CD1c-positive myeloid dendritic cell (primary cell): ENCODE measurements around the gene VAV3.
"Not testable (repeated sequence)": the region's sequence is repeated elsewhere in the genome, so short reads cannot be mapped to it uniquely, and the experiment has no call there.

Experiments used
- DNase-seq: peaks from one replicate; pipeline ENCODE4 v3.0.0-alpha.2; 2016; ENCODE audit errors: extremely low spot score

The VAV3 gene

DNA sequence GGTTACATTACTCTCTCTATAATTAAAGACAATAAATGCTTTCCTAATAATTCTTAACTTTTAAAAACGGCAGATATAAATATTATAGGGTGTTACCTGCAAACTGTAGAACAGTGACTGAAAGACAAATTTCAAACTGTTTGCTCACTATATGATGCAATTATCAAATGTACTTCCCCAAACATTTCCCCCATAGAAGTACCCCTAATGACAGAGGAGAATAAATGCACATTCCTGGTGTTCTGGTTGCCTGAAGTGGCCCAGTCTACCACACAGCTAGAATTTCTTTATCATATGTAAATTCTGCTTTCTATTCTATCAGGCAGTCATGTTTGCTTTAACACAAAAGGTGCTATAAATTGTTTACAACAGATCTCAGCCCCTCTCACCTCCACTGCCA, 70.4 kb downstream of the VAV3 start:
- DNase-seq, result no peak

DNA sequence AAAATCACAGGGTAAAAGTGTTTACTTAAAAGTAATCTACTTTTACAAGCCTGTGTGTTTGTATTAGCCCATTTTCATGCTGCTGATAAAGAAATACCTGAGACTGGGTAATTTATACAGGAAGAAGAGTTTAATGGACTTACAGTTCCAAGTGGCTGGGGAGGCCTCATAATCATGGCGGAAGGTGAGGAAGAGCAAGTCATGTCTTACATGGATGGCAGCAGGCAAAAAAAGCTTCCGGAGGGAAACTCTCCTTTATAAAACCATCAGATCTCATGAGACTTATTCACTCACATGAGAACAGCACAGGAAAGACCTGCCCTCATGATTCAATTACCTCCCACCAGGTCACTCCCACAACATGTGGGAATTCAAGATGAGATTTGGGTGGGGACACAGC, 71.6 kb downstream of the VAV3 start:
- DNase-seq, result not testable (repeated sequence)

DNA sequence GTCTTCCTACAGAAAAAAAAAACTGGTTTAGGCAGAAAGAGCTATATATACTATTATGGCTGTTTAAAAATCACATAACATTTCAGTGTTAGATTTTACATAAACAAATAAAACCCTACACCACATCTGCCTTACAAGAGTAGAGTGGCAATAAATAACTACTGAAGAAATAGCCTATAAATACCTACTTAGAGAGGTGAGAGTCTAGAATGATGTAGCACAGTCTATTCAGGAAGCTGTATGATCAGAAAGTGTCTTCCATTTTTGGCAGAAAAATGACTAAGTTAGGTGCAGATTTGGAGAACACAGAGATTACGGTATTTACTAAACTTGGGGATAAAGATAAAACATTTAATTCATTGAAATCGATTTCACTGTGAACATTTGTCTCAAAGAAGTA, 75.5 kb downstream of the VAV3 start:
- no peak for DNase-seq

DNA sequence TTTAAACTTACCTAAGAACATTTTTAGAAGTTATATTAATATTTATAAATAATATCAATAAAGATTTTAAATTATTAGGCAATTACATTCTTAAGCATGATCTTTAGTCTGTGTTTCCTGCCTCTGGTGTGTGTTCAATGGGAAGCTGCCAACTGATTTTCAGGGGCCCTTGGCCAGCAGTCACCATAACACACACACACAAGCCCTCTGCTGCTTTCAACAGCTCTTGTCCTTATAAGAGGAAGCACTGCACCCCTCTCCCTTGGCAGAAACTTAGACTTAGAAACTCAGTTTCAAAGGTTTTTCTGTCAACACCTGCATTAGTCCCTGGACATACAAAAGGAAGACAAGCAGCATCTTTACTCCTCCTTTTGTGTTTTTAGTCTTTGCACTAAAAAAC, 81.4 kb downstream of the VAV3 start:
- DNase-seq, result no peak

DNA sequence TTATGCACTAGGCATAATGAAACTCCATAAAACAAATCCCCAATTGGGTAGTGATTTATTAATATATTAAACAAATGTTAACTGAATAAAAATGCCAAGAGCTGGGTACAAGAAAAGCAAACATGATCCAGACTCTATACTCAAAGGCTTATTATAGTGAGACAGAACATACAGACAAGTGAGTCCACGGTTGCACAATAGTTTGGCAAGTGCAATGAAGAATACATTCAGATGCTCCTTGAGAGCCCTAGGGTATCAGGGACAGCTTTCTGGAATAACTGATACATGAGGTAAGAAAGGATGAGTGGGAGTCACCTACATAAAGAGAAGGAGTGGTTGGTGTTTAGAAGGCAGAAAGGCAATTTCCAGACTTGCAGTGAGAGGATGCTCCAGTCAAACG, 85.1 kb downstream of the VAV3 start:
- DNase-seq, result no peak

DNA sequence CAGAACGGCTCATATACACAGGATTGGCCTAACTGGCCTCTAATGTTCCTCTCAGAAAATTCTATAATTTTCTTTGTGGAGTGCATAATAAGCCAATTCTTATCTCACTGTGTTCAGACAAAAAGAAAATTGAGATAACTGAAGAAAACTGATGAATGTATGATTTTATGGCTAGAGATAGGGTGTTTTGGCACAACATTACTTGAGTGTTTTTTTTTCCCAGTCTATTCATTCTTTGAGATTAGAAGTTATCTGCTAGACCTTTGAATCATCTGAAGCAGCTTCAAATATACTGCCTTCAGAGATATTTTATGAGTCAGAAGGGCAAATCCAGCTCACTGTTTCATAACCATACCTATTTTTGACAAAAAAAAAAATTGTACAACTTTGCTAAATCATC, 85.6 kb downstream of the VAV3 start:
- DNase-seq, result no peak

DNA sequence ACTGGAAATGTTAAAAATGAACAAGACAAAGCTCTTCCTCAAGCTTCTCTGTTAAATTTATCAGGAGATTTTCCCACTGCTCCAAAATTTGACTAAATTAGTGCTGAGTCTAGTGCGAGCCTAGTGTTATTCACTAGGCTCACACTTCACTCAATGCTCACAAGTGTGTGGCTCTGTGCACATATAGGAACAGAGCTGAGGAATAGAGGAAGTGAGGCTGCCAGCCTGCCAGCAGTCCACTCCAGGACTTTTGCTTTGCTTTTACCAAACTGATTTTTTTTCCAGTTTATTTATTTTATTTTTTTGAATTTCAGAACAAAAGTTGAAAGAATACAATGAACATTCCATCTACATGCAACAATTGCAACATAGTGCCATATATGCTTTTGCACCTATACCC, 87.2 kb downstream of the VAV3 start:
- peak; percentile 61 for DNase-seq

DNA sequence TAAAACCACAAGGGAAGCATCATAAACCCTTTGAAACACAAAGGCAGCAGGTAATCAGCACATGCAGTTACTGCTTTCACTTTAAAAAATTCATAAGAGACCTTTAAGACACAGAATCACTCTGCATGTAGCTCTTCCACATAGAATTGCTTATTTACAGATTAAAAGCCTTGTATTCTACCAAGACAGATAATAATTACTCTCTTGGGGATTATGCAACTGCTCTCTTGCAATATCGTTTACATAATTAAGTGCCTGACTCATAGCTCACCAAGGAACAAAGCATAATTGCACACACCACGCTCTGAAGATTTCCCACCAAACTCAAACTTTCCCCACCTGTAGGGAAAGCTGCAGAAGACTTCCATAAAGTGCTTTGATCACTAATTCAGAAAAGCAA, 87.9 kb downstream of the VAV3 start:
- DNase-seq, result peak; percentile 72

DNA sequence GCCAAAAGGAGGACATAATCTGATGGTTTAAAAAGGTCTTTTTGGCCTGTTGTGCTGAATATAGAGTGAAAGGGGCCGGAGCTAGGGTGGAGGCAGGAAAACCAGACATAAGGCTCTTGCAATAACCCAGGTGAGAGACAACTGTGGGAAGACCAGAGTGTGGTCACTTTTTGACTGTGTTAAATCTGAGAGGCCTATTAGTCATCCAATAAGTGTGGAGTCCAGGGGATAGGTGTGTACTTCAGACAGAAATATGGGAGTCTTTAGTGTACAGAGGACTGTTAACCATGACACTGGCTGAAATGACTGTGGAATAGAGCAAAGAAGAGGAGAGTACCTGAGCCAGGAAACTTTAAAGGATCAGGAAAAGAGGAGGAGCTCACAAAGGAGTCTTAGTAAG, 89.3 kb downstream of the VAV3 start:
- no peak for DNase-seq

DNA sequence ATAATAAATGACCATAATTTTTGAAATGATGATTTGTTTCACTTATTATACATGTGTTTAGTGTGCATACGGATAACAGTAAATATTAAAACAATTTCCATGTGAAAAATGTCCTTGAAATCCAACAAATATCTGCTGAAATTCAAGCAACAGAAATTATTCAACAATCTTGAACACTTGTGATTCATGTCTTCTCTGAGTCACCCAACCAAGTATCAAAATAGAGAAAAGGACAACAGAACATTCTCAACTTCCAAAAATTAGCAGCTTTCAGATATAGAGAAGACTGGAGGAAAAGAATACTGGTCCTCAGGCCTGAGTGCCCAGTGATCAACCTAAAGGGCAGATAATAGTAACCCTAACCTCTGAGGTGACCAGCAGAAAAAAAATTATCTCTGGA, 90.8 kb downstream of the VAV3 start:
- no peak for DNase-seq

DNA sequence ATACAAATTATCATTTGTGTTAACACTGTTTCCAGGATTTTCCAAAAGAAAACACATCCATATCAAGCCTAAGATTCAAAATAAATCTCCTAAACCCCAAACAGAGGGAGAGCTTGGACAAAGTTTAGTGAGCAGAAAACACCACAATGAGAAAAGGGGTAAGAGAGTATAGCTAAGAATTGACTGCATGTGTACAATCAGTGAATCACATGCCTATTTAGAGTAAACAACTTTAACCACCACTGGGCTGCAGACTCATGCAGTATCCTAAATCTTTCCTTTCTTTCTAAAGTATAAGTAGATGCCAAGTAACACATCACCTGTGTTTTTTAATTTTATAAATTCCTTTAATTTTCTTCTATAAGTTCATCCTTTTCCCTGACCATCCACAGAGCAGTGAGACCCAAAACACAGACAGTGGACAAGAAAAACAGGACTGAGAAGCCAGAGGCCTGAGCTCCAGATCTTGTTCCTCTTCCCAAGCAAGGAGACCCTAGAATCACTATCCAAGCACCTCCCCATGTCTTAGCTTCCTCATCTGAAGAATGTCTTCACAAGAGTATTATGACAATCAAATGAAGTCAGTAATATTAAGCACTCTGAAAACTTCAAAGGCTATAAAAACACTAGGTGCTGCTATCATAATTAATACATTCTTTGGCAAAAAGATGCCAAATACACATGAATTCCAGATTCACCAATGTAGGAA, 93.1 kb downstream of the VAV3 start:
- peak; percentile 40 for DNase-seq

DNA sequence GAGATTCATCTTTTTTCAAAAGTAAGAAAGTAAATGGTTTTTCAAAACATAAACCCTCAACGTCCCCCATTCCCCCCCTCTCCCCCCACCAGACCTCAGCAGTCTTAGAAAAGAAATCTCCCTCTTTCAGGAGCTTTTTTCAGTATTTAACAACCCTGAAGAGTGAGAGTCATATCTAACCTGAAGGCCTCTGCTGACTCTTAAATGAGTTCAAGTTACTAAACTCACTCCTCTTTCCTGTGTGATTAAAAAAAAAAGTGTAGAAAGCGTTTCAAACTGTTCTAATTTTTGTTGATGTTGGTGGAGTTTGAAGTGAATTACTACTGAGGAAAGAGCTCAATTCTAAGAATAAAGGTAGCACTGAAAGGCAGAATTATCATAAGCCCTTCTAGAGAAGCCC, 93.7 kb downstream of the VAV3 start:
- no peak for DNase-seq

DNA sequence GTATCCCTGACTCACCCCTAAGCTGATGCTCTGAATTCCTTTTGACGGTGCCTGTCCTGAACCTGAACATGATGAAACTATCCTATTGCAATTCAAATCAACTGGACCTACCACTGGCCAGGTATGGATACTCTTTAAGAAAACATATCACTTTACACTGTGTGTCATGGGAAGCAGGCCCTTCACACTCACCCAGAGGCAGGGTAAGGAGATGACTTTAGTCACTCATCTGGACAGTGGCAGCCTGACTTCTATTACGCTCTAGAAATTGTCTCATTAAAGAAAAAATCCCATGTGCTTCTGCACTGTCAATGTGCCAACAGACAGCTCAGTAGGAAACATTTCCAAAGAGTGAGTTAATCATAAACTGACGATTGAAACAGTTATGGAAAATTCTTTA, 94.3 kb downstream of the VAV3 start:
- DNase-seq, result no peak

DNA sequence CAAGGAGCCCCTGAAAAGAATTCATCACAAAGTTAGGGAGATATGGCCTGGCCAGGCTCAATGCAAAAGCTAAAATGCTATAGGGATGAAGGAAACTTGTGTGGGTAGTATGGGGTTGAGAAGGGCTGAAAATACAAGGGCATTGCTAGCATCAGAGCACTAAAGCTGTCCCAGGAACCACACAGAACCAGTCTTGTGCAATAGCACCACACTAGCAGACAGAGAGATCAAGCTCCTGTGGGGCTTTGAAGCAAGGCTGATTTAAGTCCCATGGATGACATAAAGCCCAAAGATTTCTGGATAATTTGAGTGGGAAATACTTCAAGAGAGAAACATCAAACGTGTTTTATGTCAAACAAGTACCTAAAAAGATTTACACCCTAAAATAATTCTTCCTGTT, 97.1 kb downstream of the VAV3 start:
- DNase-seq, result no peak

DNA sequence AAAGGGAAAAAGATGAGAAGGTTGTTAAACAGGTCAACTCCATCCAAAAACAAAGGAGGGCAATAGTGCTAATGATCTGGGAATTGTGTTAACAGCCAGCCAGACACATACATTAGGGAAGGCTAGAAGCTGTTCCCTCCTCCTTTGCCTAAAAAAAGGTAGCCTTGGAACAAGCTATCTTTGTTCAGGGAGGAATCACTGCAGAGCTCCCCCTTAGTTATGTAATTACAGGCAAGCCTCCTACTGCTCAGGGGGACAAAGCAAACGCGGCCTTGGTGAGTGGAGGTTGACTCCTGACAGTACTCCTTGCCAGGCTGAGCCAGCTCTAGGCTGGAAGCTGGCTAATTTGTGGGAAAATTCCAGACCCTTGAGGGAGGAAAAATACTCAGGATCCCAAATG, 97.6 kb downstream of the VAV3 start:
- no peak for DNase-seq

DNA sequence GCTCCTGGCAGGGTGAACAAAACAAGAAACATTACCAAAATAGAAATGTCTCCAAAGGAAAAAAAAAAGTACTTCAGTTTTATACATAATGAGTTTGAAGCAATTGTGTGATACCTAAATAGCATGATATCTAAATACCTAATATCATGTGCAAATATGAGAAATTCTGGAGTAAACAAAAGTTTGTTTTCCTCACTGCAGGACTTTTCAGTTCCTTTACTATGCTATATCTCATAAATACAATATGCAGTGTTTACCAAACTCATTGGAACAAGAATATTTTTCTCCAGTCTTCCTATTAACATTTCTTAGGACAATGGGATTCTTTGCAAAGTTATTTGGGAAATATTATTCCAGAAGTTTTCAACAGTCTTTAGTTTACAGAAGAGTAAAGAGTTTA, 98.1 kb downstream of the VAV3 start:
- no peak for DNase-seq

DNA sequence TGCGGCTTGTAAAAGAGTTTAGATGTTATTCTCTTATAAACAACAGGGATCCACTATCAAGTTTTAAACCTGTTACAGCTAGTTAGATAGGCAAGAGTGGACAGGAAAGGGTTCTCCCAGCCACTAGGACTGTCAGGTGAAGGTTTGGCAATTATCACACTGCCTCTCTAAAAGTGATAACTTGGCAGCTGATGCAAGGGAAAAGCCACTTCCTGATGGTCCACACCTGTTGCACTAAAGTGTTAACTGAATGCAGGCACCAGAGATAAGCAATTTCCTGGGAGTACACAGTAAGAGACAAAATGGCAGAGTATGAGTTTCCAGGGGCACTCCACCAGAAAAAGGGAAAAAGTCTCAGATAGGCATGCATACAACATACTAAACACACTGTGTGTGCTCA, 99.4 kb downstream of the VAV3 start:
- no peak for DNase-seq

DNA sequence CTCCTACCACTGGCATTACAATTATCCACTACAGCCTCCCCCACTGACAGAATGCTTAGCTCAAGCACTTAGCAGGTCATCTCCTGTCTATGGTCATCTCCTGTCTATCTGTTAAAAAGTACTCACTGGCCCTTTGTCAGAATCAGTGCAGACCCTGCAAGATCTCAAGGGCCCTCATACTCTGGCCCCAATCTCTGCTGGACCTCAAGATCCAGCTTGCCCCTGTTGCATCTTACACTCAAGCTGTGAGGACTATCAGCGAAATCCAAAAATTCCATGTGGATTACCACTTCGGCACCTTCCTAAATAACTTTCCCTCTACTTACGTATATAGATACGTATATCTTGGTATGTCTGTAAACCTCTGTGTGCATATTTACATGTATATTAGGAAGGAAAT, 101.6 kb downstream of the VAV3 start:
- DNase-seq, result no peak

DNA sequence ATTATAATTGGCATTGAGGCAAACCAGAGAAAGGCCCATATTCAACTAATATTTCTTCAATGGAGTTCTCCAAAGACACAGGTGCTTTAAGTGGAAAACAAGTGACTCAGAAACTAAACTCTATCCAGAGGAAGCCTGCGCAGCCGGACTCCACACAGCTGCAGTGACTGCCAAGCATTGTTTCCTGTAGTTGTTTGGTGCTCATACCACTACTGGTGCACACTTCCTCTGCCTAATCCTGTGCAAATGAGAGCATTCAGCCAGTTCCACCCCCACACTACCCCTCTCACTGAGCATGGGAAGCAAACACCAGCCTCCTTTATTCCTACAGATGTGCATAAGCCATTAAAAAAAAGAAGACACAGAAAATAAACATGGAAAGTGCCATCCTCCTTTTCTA, 102.9 kb downstream of the VAV3 start:
- no peak for DNase-seq

DNA sequence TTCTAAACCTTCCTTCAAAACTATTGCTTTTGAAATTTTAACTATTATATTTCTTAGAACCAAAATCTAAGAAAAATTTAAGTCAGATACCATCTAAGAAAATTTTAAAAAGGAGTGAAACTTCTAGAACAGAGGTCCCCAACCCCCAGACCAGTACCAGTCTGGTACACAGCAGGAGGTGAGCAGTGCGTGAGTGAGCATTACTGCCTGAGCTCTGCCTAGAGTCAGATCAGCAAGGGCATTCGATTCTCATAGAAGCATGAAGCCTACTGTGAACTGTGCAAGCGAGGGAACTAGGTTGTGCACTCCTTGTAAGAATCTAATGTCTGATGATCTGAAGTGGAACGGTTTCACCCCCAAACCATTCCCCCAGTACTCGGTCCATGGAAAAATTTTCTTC, 106.7 kb downstream of the VAV3 start:
- DNase-seq, result no peak

DNA sequence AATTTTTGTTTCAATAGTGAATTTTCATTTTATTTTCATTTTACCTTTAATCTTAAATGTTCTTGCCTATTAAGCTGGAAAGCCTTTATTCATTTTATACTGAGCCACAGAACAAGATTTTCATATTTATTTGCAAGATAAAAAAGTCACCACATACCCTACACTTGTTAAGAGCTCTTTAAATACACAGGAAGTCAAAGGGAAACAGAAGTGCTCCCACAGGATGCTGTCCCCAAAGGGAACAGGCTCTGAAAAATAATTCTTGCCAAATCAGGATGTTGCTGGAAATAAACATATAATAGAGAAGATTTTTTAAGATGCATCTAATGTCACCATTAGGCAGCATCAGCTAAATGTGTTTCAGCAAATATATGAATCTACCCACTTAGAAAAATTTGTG, 113.6 kb downstream of the VAV3 start:
- DNase-seq, result no peak

DNA sequence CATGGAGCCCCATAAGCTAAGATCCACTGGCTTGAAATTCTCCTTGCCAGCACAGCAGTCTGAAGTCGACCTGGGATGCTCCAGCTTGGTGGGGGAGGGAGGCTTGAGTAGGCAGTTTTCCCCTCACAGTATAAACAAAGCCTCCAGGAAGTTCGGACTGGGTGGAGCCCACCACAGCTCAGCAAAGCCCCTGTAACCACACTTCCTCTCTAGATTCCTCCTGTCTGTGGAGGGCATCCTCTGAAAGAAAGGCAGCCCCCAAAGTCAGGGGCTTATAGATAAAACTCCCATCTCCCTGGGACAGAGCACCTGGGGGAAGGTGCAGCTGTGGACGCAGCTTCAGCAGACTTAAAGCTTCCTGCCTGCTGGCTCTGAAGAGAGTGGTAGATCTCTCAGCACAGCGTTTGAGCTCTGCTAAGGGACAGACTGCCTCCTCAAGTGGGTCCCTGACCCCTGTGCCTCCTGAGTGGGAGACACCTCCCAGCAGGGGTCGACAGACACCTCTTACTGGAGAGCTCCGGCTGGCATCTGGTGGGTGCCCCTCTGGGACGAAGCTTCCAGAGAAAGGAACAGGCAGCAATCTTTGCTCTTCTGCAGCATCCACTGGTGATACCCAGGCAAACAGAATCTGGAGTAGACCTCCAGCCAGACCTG, 120.3 kb downstream of the VAV3 start:
- DNase-seq, result not testable (repeated sequence)

DNA sequence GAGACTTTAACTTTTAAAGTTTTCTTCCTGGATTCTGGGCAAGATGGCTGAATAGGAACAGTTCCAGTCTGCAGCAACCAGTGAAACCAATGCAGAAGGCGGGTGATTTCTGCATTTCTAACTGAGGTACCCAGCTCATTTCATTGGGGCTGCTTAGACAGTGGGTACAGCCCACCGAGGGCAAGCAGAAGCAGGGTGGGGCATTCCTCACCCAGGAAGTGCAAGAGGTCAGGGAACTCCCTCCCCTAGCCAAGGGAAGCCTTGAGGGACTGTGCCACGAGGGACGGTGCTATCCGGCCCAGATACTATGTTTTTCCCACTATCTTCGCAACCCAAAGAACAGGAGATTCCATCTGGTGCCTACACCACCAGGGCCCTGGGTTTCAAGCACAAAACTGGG, 121.0 kb downstream of the VAV3 start:
- DNase-seq, result peak; percentile 25

DNA sequence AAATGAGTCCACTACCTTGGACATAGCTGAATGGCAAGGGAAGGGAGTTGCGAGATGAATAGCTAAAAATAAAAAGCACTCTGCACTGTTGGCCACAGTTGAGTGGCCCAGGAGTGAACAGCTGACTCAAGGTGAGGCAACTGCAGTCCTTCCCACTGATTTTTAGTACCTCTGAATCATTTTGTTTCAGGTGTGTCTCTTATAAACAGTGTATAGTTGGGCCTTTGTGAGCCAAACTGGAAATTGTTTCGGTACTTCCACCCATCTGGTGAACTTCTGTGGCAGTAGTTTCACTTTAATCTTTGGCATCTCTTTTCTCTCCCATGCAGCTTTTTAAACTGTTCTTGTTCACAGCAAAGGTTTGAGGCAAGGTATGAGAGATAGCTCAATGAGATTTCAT, 122.7 kb downstream of the VAV3 start:
- DNase-seq, result no peak
